ENCODE results near the gene ADAMTS12.

The ADAMTS12 gene

DNA sequence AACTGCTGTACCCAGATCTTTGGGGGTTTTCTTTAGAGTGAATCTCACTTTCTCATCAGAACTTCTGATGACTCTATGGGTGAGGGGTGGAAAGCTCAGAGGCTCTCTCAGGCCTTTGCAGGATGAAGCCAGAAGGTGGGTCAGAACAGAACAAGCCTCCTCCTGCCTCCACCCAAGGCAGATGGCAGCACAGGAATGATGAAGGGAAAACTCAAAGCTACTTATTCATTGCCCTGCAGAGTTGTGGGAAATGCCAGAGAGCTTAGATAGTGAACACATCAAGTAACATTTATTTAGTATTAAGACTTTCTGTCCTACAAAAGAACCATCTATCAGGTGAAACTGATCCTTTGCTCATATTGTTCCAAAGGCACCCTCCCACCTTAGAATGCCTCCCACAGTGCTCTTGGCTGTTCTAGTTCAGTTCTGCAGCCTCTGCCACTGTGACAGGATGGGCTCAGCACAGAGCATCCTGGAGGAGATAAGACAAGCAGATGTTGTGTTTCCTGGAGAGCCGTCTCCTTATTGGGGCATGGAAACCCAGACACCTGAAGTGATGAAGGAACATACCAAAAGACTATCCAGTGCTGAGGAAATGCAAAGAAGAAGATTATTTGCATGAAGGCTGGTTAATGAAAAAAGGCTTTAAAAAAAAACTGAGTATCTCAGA is 146.6 kb downstream of the ADAMTS12 start:
- Histone ChIP-seq H3K9ac (ENCODE audit: low read length) (no peak overlapping the region), H3K27ac (ENCODE audit: low read length) (no peak overlapping the region), H4K20me1 (ENCODE audit: insufficient read depth, low read length) (no peaks in the 10 kb centered on the region), H2AFZ (ENCODE audit: low read depth, low read length) (no peak overlapping the region), H3K9me3 (ENCODE audit: insufficient read depth, low read length) (no peaks in the 10 kb centered on the region), H3K36me3 (replicated peaks; ENCODE audit: low read depth, low read length) (no peaks in the 10 kb centered on the region), H3K4me2 (ENCODE audit: low read length) (no peak overlapping the region), H3K4me1 (ENCODE audit: low read length) (no peaks in the 10 kb centered on the region), H3K79me2 (ENCODE audit: low read length) (no peaks in the 10 kb centered on the region), H3K27me3 (ENCODE audit: low read depth, low read length) (no peaks in the 10 kb centered on the region), H3K4me3 (ENCODE audit: low read length) (no peak overlapping the region)
- no peak for TF ChIP-seq EZH2phosphoT487 (IDR thresholded peaks at IDR 0.05; ENCODE audit: low read depth)
- TF ChIP-seq, protein P1, sequence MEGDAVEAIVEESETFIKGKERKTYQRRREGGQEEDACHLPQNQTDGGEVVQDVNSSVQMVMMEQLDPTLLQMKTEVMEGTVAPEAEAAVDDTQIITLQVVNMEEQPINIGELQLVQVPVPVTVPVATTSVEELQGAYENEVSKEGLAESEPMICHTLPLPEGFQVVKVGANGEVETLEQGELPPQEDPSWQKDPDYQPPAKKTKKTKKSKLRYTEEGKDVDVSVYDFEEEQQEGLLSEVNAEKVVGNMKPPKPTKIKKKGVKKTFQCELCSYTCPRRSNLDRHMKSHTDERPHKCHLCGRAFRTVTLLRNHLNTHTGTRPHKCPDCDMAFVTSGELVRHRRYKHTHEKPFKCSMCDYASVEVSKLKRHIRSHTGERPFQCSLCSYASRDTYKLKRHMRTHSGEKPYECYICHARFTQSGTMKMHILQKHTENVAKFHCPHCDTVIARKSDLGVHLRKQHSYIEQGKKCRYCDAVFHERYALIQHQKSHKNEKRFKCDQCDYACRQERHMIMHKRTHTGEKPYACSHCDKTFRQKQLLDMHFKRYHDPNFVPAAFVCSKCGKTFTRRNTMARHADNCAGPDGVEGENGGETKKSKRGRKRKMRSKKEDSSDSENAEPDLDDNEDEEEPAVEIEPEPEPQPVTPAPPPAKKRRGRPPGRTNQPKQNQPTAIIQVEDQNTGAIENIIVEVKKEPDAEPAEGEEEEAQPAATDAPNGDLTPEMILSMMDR (IDR thresholded peaks at IDR 0.05; ENCODE audit: low read depth, low read length), result no peak

DNA sequence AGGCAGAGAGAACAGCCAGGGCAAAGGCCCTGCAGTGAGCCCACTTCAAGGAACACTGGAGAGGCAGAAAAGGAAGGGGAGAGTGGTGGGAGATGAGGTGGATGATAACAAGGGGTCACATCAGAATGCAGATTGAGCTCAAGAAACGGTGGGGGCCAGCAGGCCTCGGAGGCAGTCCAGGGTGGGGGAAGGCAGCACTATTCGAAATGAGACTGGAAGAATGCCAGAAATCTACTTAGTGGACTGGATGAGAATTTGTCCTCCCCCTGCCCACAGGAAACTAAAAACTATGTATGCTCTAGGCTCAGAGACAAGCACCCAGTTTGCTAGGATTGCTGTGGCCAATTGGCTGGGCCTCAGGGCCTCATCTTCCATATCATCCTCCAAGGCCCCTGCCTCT is 148.7 kb downstream of the ADAMTS12 start:
- H4K20me1 ChIP-seq (ENCODE audit: insufficient read depth, low read length), result no peaks in the 10 kb centered on the region
- H3K79me2 ChIP-seq (ENCODE audit: low read length), result no peaks in the 10 kb centered on the region
- TF ChIP-seq EZH2phosphoT487 (IDR thresholded peaks at IDR 0.05; ENCODE audit: low read depth), result no peak
- TF ChIP-seq, protein P1 (IDR thresholded peaks at IDR 0.05; ENCODE audit: low read depth, low read length), result no peak
- H3K36me3 ChIP-seq (replicated peaks; ENCODE audit: low read depth, low read length), result no peaks in the 10 kb centered on the region
- H3K9ac ChIP-seq (ENCODE audit: low read length), result no peak overlapping the region
- H3K4me2 ChIP-seq (ENCODE audit: low read length), result no peak overlapping the region
- no peak overlapping the region for H2AFZ ChIP-seq (ENCODE audit: low read depth, low read length)
- no peak overlapping the region for H3K4me3 ChIP-seq (ENCODE audit: low read length)
- H3K4me1 ChIP-seq (ENCODE audit: low read length), result no peaks in the 10 kb centered on the region
- H3K27me3 ChIP-seq (ENCODE audit: low read depth, low read length), result no peaks in the 10 kb centered on the region
- H3K9me3 ChIP-seq (ENCODE audit: insufficient read depth, low read length), result no peaks in the 10 kb centered on the region
- H3K27ac ChIP-seq (ENCODE audit: low read length), result no peak overlapping the region

DNA sequence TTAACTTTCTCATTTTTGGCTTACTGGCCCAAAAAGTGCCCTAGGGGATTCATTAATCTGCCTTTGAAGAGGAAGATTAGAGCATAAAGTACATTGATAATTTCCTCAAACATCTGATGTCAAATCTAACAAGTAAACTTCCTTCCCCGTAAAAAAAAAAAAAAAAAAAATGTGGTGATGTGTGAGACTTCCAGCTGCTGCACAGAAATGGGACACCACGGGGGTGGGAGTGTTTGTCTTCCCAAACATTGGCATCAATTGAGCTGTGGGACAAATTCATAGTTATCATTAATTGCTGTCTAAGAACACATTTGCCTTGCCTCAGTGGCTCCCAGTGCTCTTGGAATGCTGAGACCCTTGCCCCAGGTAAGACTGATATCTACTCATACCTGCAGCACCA is 149.6 kb downstream of the ADAMTS12 start:
- Histone ChIP-seq H3K36me3 (replicated peaks; ENCODE audit: low read depth, low read length) (no peaks in the 10 kb centered on the region), H2AFZ (ENCODE audit: low read depth, low read length) (no peak overlapping the region), H3K9me3 (ENCODE audit: insufficient read depth, low read length) (no peaks in the 10 kb centered on the region), H3K27ac (ENCODE audit: low read length) (no peak overlapping the region), H3K4me2 (ENCODE audit: low read length) (no peak overlapping the region), H3K9ac (ENCODE audit: low read length) (no peak overlapping the region), H3K79me2 (ENCODE audit: low read length) (no peaks in the 10 kb centered on the region), H4K20me1 (ENCODE audit: insufficient read depth, low read length) (no peaks in the 10 kb centered on the region), H3K4me3 (ENCODE audit: low read length) (no peak overlapping the region), H3K27me3 (ENCODE audit: low read depth, low read length) (no peaks in the 10 kb centered on the region), H3K4me1 (ENCODE audit: low read length) (no peaks in the 10 kb centered on the region)
- TF ChIP-seq EZH2phosphoT487 (IDR thresholded peaks at IDR 0.05; ENCODE audit: low read depth), result no peak
- TF ChIP-seq, protein P1 (IDR thresholded peaks at IDR 0.05; ENCODE audit: low read depth, low read length), result no peak

DNA sequence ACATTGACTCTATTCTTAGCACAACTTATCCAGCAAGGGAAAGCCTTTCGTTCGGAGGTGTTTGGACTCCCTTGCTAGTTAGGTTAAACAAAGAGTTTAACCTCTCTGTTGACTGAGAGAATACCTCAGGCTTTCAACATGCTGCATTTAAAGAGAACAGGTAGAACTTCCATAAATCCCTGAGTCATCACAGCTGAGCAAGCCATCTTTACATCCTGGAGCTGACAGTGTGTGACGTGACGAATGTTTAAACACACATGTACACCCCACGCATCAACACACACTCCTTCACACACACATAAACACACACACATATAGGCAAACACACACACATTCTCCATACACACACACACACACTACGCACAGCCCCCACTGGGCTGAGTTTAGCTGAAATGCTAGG is 152.8 kb downstream of the ADAMTS12 start:
- Histone ChIP-seq H3K27me3 (ENCODE audit: low read depth, low read length) (no peaks in the 10 kb centered on the region), H3K79me2 (ENCODE audit: low read length) (no peaks in the 10 kb centered on the region), H3K4me1 (ENCODE audit: low read length) (no peaks in the 10 kb centered on the region), H4K20me1 (ENCODE audit: insufficient read depth, low read length) (no peaks in the 10 kb centered on the region), H3K36me3 (replicated peaks; ENCODE audit: low read depth, low read length) (no peaks in the 10 kb centered on the region), H3K27ac (ENCODE audit: low read length) (no peak overlapping the region), H2AFZ (ENCODE audit: low read depth, low read length) (no peak overlapping the region), H3K9ac (ENCODE audit: low read length) (no peak overlapping the region), H3K4me3 (ENCODE audit: low read length) (no peak overlapping the region), H3K4me2 (ENCODE audit: low read length) (no peak overlapping the region), H3K9me3 (ENCODE audit: insufficient read depth, low read length) (no peaks in the 10 kb centered on the region)
- TF ChIP-seq, protein P1 (IDR thresholded peaks at IDR 0.05; ENCODE audit: low read depth, low read length), result no peak
- no peak for TF ChIP-seq EZH2phosphoT487 (IDR thresholded peaks at IDR 0.05; ENCODE audit: low read depth)
